Ishikawa (cell line): ENCODE measurements around the gene AKAP6.

Experiments used
- CEBPB ChIP-seq: IDR thresholded peaks from 2 replicates; pipeline ENCODE4 v1.6.1; 2012
- FOXM1 ChIP-seq: IDR thresholded peaks from 2 replicates; pipeline ENCODE4 v1.6.1; 2012; ENCODE audit warnings: low read depth, borderline replicate concordance
- RAD21 ChIP-seq: IDR thresholded peaks from 2 replicates; pipeline ENCODE4 v1.6.1; 2012; ENCODE audit warnings: low read depth
- TCF12 ChIP-seq: IDR thresholded peaks from 2 replicates; pipeline ENCODE4 v1.6.1; 2012; ENCODE audit warnings: low read depth
- TEAD4 ChIP-seq: IDR thresholded peaks from 2 replicates; pipeline ENCODE4 v1.6.1; 2012

GRCh38 chr14:32531942-32532515, 202.9 kb downstream of the AKAP6 start:
- TF ChIP-seq TCF12 (no peak), TEAD4 (no peak), RAD21 (no peak), FOXM1 (no peak), CEBPB (no peak)
